Fibroblast of peridontal ligament (primary cell): ENCODE measurements around the gene ZNF490.
A peak's percentile ranks its signal among the peaks of the same experiment; 100 is the strongest.
"Not testable (repeated sequence)": the region's sequence is repeated elsewhere in the genome, so short reads cannot be mapped to it uniquely, and the experiment has no call there.

Experiments
- DNase-seq: peaks from one replicate; pipeline ENCODE4 v3.0.0-alpha.2; 2010; ENCODE audit errors: extremely low read depth

The ZNF490 gene

GRCh38 chr19:12610540-12611360 lies at the start of gene ZNF490, which contains the start of gene ZNF791:
Gene ZNF490, minus strand, starts transcription at chr19:12610813. Its CDS starts 133 bp downstream, at chr19:12610680.
Gene ZNF791, plus strand, starts transcription at chr19:12610920. Its CDS starts 160 bp downstream, at chr19:12611080.
- DNase-seq, result peak; percentile 97

- no peak for DNase-seq
Observed at GRCh38 chr19:12657966-12658365, 47.4 kb upstream of the ZNF490 start.

GRCh38 chr19:12656899-12657571 lies 46.4 kb upstream of the ZNF490 start:
- no peak for DNase-seq

GRCh38 chr19:12655546-12655945 lies 44.9 kb upstream of the ZNF490 start:
- DNase-seq, result no peak

GRCh38 chr19:12652219-12652618 lies 41.6 kb upstream of the ZNF490 start:
- no peak for DNase-seq

GRCh38 chr19:12649941-12650340 lies 39.3 kb upstream of the ZNF490 start:
- DNase-seq, result no peak

- no peak for DNase-seq
Observed at GRCh38 chr19:12648088-12648487, 37.5 kb upstream of the ZNF490 start.

- no peak for DNase-seq
Observed at GRCh38 chr19:12647490-12648071, 37.0 kb upstream of the ZNF490 start.

- DNase-seq, result no peak
Observed at GRCh38 chr19:12647047-12647446, 36.4 kb upstream of the ZNF490 start.

- no peak for DNase-seq
Observed at GRCh38 chr19:12646551-12646950, 35.9 kb upstream of the ZNF490 start.

- not testable (repeated sequence) for DNase-seq
Observed at GRCh38 chr19:12643716-12644115, 33.1 kb upstream of the ZNF490 start.

GRCh38 chr19:12642506-12642905 lies 31.9 kb upstream of the ZNF490 start:
- no peak for DNase-seq

- no peak for DNase-seq
Observed at GRCh38 chr19:12641456-12641855, 30.8 kb upstream of the ZNF490 start.

- DNase-seq, result peak; percentile 66
Observed at GRCh38 chr19:12639901-12640613, 29.4 kb upstream of the ZNF490 start.

- DNase-seq, result no peak
Observed at GRCh38 chr19:12638611-12639182, 28.1 kb upstream of the ZNF490 start.

- DNase-seq, result no peak
Observed at GRCh38 chr19:12636631-12637030, 26.0 kb upstream of the ZNF490 start.

GRCh38 chr19:12629215-12629614 lies 18.6 kb upstream of the ZNF490 start:
- DNase-seq, result no peak

- DNase-seq, result no peak
Observed at GRCh38 chr19:12628040-12629022, 17.7 kb upstream of the ZNF490 start.

- no peak for DNase-seq
Observed at GRCh38 chr19:12626958-12627357, 16.3 kb upstream of the ZNF490 start.

GRCh38 chr19:12623361-12624031 lies 12.9 kb upstream of the ZNF490 start:
- DNase-seq, result no peak
